NCI-H2171 treated with DMSO at 0.1 percent for 48 hours (cell line): ENCODE results near the gene OR5H2.

ENCODE experiments used
- DNase-seq: peaks from one replicate; lab custom pipeline; 2025; lab: John Stamatoyannopoulos, UW

The OR5H2 gene

DNA sequence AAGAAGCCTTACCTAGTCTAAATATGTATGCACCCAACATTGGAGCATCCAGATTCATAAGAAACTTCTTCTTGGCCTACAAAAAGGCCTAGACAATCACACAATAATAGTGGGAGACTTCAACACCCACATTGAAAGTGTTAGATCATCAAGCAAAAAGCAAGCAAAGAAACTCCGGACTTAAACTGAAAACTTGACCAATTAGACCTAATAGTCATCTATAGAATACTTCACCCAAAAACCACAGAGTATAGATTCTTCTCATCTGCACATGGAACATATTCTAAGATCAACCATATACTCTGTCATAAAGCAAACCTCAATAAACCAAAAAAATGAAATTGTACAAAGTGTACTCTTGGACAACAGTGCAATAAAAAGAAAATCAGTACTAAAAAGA, 49.0 kb downstream of the OR5H2 start:
- DNase-seq: no peak
